Measurements from ENCODE around the gene LSM14A. TPM values are rescaled to one million over a fixed set of nuclear protein-coding genes. Genes with fewer than 3 reads are reported as not detected.

LSM14A gene
- total and polyA plus RNA-seq, 2 of the 13 experiments (the other 11 are each of a cell fraction or from before 2014, with no cell fraction given), result 77.0 to 83.6 TPM

- Histone ChIP-seq H3K36me3 (replicated peaks in 1 of 2; ENCODE audit: control insufficient read depth in 1 of 2, insufficient read depth in 2 of 2, low read length in 2 of 2) (peaks cover 1 to 12% of the 10 kb centered on the region in 2 experiments; a peak in 2 of 5 replicates), H2AFZ (ENCODE audit: low read length) (no peak overlapping the region), H4K20me1 (ENCODE audit: insufficient read depth, low read length) (peaks cover 44% of the 10 kb centered on the region), H3K9ac (ENCODE audit: insufficient read depth, low read depth, low read length) (peak overlapping the region; percentile 100), H3K4me3 (replicated peaks in 1 of 3; ENCODE audit: insufficient read depth in 1 of 3, low read depth in 2 of 3, low read length in 3 of 3) (peak overlapping the region; percentile 87 to 100 (median 98)), H3K9me3 (ENCODE audit: low read length) (no peaks in the 10 kb centered on the region), H3K27ac (ENCODE audit: extremely low read length, insufficient read depth, low read length) (peak overlapping the region; percentile 97), H3K79me2 (ENCODE audit: insufficient read depth, low read length) (peaks cover 69% of the 10 kb centered on the region), H3K27me3 (ENCODE audit: control insufficient read depth in 1 of 2, insufficient read depth in 2 of 2, low read length in 2 of 2) (no peaks in the 10 kb centered on the region; a peak in 1 of 5 replicates), H3K4me1 (ENCODE audit: insufficient read depth, low read length) (peaks cover 67% of the 10 kb centered on the region), H3K4me2 (ENCODE audit: low read depth, low read length) (peak overlapping the region; percentile 78)
- BruUV-seq (replicated peaks), result TSS peak; percentile 60
- intact Hi-C loops (cut with micrococcal nuclease; ENCODE audit: unreplicated experiment) (no loop called here), in situ Hi-C loops (cut with HindIII; ENCODE audit: extremely low pct_ligation_motif_present, low pct_unique_long_range_greater_than_20kb) (no loop called here)
- POLR2A ChIA-PET, result interaction anchor here (0.7 to 1.7 kb wide), 7 partner anchors 9 to 369 kb away, joined by 3 to 8 read pairs (median 4); no protein-coding TSS in a partner anchor
- FAIRE-seq (peak; percentile 37), DNase-seq (ENCODE audit: low spot score) (peak; percentile 82), ATAC-seq (peak; percentile 63)
- 2% methylated on average over 15 of the region's 23 CpGs for WGBS (ENCODE audit: low lambda C conversion rate)
- CTCF ChIA-PET (ENCODE audit: low intra/inter-chr PET ratio, low total read pairs), result no interaction called here
- TF ChIP-seq, protein P1, sequence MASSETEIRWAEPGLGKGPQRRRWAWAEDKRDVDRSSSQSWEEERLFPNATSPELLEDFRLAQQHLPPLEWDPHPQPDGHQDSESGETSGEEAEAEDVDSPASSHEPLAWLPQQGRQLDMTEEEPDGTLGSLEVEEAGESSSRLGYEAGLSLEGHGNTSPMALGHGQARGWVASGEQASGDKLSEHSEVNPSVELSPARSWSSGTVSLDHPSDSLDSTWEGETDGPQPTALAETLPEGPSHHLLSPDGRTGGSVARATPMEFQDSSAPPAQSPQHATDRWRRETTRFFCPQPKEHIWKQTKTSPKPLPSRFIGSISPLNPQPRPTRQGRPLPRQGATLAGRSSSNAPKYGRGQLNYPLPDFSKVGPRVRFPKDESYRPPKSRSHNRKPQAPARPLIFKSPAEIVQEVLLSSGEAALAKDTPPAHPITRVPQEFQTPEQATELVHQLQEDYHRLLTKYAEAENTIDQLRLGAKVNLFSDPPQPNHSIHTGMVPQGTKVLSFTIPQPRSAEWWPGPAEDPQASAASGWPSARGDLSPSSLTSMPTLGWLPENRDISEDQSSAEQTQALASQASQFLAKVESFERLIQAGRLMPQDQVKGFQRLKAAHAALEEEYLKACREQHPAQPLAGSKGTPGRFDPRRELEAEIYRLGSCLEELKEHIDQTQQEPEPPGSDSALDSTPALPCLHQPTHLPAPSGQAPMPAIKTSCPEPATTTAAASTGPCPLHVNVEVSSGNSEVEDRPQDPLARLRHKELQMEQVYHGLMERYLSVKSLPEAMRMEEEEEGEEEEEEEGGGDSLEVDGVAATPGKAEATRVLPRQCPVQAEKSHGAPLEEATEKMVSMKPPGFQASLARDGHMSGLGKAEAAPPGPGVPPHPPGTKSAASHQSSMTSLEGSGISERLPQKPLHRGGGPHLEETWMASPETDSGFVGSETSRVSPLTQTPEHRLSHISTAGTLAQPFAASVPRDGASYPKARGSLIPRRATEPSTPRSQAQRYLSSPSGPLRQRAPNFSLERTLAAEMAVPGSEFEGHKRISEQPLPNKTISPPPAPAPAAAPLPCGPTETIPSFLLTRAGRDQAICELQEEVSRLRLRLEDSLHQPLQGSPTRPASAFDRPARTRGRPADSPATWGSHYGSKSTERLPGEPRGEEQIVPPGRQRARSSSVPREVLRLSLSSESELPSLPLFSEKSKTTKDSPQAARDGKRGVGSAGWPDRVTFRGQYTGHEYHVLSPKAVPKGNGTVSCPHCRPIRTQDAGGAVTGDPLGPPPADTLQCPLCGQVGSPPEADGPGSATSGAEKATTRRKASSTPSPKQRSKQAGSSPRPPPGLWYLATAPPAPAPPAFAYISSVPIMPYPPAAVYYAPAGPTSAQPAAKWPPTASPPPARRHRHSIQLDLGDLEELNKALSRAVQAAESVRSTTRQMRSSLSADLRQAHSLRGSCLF (CRISPR knock-in tag; IDR thresholded peaks at IDR 0.05; ENCODE audit: borderline replicate concordance), result peak; percentile 59; the same call in 1 of the 2 replicates
- 0 out of 2 replicates have a peak, but pooled peaks have one; percentile 14 for TF ChIP-seq GMEB1 (CRISPR knock-in tag; IDR thresholded peaks at IDR 0.05; ENCODE audit: borderline replicate concordance)
- 0 out of 2 replicates have a peak, but pooled peaks have one; percentile 62 for TF ChIP-seq TGIF2 (CRISPR knock-in tag; IDR thresholded peaks at IDR 0.05)
- TF ChIP-seq MZF1 (CRISPR knock-in tag; IDR thresholded peaks at IDR 0.05; ENCODE audit: borderline replicate concordance), result no peak
- no peak for TF ChIP-seq ISX (CRISPR knock-in tag; conservative IDR thresholded peaks at IDR 0.05)
- TF ChIP-seq, protein P2, sequence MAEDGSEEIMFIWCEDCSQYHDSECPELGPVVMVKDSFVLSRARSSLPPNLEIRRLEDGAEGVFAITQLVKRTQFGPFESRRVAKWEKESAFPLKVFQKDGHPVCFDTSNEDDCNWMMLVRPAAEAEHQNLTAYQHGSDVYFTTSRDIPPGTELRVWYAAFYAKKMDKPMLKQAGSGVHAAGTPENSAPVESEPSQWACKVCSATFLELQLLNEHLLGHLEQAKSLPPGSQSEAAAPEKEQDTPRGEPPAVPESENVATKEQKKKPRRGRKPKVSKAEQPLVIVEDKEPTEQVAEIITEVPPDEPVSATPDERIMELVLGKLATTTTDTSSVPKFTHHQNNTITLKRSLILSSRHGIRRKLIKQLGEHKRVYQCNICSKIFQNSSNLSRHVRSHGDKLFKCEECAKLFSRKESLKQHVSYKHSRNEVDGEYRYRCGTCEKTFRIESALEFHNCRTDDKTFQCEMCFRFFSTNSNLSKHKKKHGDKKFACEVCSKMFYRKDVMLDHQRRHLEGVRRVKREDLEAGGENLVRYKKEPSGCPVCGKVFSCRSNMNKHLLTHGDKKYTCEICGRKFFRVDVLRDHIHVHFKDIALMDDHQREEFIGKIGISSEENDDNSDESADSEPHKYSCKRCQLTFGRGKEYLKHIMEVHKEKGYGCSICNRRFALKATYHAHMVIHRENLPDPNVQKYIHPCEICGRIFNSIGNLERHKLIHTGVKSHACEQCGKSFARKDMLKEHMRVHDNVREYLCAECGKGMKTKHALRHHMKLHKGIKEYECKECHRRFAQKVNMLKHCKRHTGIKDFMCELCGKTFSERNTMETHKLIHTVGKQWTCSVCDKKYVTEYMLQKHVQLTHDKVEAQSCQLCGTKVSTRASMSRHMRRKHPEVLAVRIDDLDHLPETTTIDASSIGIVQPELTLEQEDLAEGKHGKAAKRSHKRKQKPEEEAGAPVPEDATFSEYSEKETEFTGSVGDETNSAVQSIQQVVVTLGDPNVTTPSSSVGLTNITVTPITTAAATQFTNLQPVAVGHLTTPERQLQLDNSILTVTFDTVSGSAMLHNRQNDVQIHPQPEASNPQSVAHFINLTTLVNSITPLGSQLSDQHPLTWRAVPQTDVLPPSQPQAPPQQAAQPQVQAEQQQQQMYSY (CRISPR knock-in tag; IDR thresholded peaks at IDR 0.05), result peak; percentile 73
- TF ChIP-seq, protein P3, sequence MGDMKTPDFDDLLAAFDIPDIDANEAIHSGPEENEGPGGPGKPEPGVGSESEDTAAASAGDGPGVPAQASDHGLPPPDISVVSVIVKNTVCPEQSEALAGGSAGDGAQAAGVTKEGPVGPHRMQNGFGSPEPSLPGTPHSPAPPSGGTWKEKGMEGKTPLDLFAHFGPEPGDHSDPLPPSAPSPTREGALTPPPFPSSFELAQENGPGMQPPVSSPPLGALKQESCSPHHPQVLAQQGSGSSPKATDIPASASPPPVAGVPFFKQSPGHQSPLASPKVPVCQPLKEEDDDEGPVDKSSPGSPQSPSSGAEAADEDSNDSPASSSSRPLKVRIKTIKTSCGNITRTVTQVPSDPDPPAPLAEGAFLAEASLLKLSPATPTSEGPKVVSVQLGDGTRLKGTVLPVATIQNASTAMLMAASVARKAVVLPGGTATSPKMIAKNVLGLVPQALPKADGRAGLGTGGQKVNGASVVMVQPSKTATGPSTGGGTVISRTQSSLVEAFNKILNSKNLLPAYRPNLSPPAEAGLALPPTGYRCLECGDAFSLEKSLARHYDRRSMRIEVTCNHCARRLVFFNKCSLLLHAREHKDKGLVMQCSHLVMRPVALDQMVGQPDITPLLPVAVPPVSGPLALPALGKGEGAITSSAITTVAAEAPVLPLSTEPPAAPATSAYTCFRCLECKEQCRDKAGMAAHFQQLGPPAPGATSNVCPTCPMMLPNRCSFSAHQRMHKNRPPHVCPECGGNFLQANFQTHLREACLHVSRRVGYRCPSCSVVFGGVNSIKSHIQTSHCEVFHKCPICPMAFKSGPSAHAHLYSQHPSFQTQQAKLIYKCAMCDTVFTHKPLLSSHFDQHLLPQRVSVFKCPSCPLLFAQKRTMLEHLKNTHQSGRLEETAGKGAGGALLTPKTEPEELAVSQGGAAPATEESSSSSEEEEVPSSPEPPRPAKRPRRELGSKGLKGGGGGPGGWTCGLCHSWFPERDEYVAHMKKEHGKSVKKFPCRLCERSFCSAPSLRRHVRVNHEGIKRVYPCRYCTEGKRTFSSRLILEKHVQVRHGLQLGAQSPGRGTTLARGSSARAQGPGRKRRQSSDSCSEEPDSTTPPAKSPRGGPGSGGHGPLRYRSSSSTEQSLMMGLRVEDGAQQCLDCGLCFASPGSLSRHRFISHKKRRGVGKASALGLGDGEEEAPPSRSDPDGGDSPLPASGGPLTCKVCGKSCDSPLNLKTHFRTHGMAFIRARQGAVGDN (CRISPR knock-in tag; IDR thresholded peaks at IDR 0.05), result peak; percentile 67
Measured at GRCh38 chr19:34173193-34173956, 1.1 kb downstream of the LSM14A start.
